ENCODE measurements around the gene R3HDML. TPM values are rescaled to one million over a fixed set of nuclear protein-coding genes. Genes with fewer than 3 reads are reported as not detected.

The R3HDML gene
- total RNA-seq, 1 donor from 2014 or later, result not detected

- ATAC-seq, result peak; percentile 62
- intact Hi-C loops (cut with micrococcal nuclease), result no loop called here
- DNase-seq, result peak; percentile 42
These were observed 20.2 kb downstream of the R3HDML start for GRCh38 chr20:44357020-44357419.

GRCh38 chr20:44357555-44358125 lies 20.8 kb downstream of the R3HDML start:
- ATAC-seq (peak; percentile 87), DNase-seq (peak; percentile 62)
- intact Hi-C loops (cut with micrococcal nuclease), result no loop called here

DNA sequence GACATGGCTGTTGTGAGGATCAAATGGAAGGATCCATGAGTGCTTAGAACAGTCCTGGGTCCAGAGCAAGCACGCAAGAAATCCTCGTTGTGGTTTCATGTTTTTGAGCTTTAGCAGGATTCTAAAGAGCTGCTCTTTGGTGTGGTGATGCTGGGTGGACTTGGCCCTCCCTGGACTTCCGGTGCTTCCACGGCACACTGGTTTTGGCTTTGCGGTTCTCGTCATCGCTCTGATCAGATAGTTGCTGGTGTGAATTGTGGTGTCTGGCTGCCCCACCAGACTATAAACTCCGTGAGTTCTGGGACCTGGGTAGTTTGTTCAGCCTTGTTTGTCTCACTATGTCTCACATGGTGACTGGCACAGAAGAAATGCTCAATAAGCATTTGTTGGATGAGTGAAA lies 21.9 kb downstream of the R3HDML start:
- intact Hi-C loops (cut with micrococcal nuclease), result no loop called here
- ATAC-seq, result no peak
- no peak for DNase-seq

DNA sequence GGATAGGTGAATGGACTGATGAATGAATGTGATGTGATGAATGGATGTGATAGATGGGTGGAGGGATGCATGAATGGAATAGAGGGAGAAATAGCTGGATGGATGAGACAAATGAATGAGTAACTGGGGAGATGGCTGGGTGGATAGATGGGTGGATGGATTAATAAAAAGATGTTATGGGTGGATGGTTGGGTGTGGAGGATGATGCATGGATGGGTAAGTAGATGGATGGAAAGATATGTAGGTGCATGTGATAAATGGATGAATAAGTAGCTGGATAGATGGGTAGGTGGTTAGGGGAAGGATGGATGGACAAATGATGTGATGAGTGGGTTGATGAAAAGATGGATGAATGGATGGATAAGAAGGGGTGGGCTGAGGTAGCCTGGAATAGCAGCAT lies 23.4 kb downstream of the R3HDML start:
- ATAC-seq, result no peak
- no peak for DNase-seq
- intact Hi-C loops (cut with micrococcal nuclease), result no loop called here

DNA sequence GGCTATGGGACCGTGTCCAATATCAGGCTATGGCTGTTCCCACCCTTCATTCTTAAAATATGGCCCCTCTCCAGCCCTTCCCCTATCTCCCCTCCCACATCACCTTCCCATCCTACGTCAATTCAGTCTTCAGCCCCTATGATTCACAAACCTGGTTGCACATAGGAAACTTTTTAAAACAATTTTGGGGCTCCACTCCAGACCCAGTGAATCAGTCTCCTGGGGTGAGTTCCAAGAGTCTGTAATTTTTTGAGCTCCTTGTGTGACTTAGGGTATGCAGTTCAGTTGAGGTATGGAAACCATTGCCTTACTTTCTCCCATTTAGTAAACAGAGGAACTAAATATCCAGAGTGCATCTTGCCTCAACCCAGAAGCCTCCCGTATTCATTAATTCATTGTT lies 24.2 kb downstream of the R3HDML start:
- intact Hi-C loops (cut with micrococcal nuclease), result no loop called here
- DNase-seq (no peak), ATAC-seq (no peak)

- DNase-seq (no peak), ATAC-seq (no peak)
- intact Hi-C loops (cut with micrococcal nuclease), result no loop called here
These were observed 25.7 kb downstream of the R3HDML start for GRCh38 chr20:44362466-44362940.

- intact Hi-C loops (cut with micrococcal nuclease), result no loop called here
- DNase-seq, result no peak
- ATAC-seq, result no peak
These were observed 27.2 kb downstream of the R3HDML start for GRCh38 chr20:44364068-44364467.

- ATAC-seq (no peak), DNase-seq (no peak)
- intact Hi-C loops (cut with micrococcal nuclease), result no loop called here
These were observed 27.9 kb downstream of the R3HDML start for GRCh38 chr20:44364780-44365179.

GRCh38 chr20:44367746-44368145 lies 30.9 kb downstream of the R3HDML start:
- no peak for DNase-seq
- ATAC-seq, result no peak
- intact Hi-C loops (cut with micrococcal nuclease), result no loop called here

GRCh38 chr20:44370639-44371218 lies 33.9 kb downstream of the R3HDML start:
- ATAC-seq, result no peak
- intact Hi-C loops (cut with micrococcal nuclease), result no loop called here
- DNase-seq, result no peak

DNA sequence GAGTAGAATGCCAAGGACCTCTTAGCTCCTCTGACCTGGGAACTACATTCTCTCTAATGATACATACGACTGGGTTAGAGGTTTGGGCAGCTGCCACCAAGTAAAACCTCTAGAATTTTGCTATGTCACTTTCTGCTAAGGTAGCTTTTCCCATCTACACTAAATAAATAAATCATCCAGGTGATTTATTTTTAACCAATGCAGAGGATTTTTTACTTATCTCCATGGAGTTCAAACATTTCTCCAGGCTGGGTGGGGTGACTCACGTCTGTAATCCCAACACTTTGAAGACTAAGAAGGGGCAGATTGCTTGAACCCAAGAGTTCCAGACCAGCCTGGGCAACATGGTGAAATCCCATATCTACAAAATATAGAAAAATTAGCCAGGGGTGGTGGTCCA lies 45.8 kb downstream of the R3HDML start:
- DNase-seq (no peak), ATAC-seq (no peak)
- intact Hi-C loops (cut with micrococcal nuclease), result loop anchor here (10.0 kb wide), 1 partner anchor 232 kb away; no protein-coding TSS in a partner anchor

GRCh38 chr20:44384423-44385027 lies 47.7 kb downstream of the R3HDML start:
- intact Hi-C loops (cut with micrococcal nuclease), result loop anchor here (10.0 kb wide), 1 partner anchor 230 kb away; no protein-coding TSS in a partner anchor
- ATAC-seq, result peak; percentile 67
- DNase-seq, result peak; percentile 90

- intact Hi-C loops (cut with micrococcal nuclease), result loop anchor here (10.0 kb wide), 1 partner anchor 226 kb away; no protein-coding TSS in a partner anchor
- DNase-seq, result peak; percentile 76
- ATAC-seq, result peak; percentile 76
These were observed 51.7 kb downstream of the R3HDML start for GRCh38 chr20:44388466-44389023.

- intact Hi-C loops (cut with micrococcal nuclease), result loop anchor here (10.0 kb wide), 1 partner anchor 225 kb away; no protein-coding TSS in a partner anchor
- ATAC-seq (no peak), DNase-seq (no peak)
These were observed 53.0 kb downstream of the R3HDML start for GRCh38 chr20:44389871-44390270.

DNA sequence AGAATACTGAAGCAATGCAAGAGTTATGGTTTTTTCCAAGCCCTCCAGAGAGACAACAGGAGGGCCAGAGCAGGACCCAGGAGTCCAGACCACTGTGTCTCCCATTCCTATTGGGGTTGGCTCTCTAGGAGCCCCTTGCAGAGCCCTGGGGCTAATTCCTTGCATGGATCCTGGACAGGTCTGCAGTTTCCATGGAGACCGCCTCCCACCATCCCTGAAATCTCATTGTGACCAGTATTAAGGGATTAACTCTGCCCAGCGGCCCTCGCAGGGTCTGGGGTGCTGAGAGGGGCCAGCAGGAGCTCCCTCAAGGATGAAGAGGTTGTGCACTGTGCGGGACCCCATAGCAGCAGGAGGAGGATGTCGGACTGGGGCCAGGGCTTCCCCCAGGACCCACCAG lies 53.4 kb downstream of the R3HDML start:
- no peak for DNase-seq
- no peak for ATAC-seq
- intact Hi-C loops (cut with micrococcal nuclease), result no loop called here

DNA sequence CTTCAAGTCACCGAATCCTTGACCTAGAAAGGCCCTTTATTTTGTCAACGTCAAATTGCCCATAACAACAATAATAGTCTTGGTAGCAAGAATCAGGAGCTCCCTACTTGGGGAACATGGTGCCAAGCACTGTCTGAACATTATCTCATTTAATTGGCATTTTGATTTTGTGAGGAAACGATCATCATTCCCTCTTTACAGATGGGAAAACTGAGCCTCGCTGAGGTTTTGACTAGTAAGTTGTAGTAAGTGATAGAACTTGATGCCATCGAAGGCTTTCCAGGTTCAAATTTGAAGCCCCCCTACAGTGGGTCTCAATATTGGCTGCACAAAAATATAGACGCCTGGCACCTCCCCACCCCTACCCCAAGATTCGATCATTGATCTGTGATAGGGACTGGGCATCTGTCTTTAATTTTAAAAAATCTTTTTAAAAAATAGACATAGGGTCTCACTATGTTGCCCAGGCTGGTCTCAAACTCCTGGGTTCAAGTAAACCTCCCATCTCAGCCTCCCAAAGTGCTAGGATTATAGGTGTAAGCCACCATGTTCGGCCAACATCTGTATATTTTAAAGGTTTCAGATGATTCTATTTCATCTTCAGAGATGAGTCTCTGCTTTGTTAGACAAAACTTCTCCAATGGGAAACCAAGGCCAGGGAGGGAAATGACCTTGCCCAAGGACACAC lies 55.4 kb downstream of the R3HDML start:
- intact Hi-C loops (cut with micrococcal nuclease), result no loop called here

GRCh38 chr20:44392776-44393607 lies 56.1 kb downstream of the R3HDML start:
- ATAC-seq, result no peak
- DNase-seq, result no peak
- intact Hi-C loops (cut with micrococcal nuclease), result no loop called here

More for the DNA sequence above, 55.4 kb downstream of the R3HDML start:
- no peak for DNase-seq
- ATAC-seq, result no peak

- intact Hi-C loops (cut with micrococcal nuclease), result no loop called here
- no peak for ATAC-seq
- no peak for DNase-seq
These were observed 57.0 kb downstream of the R3HDML start for GRCh38 chr20:44393608-44394451.
